Measurements from ENCODE around the gene TRPC1.
"Not testable (repeated sequence)": the region's sequence is repeated elsewhere in the genome, so short reads cannot be mapped to it uniquely, and the experiment has no call there.

TRPC1 gene

DNA sequence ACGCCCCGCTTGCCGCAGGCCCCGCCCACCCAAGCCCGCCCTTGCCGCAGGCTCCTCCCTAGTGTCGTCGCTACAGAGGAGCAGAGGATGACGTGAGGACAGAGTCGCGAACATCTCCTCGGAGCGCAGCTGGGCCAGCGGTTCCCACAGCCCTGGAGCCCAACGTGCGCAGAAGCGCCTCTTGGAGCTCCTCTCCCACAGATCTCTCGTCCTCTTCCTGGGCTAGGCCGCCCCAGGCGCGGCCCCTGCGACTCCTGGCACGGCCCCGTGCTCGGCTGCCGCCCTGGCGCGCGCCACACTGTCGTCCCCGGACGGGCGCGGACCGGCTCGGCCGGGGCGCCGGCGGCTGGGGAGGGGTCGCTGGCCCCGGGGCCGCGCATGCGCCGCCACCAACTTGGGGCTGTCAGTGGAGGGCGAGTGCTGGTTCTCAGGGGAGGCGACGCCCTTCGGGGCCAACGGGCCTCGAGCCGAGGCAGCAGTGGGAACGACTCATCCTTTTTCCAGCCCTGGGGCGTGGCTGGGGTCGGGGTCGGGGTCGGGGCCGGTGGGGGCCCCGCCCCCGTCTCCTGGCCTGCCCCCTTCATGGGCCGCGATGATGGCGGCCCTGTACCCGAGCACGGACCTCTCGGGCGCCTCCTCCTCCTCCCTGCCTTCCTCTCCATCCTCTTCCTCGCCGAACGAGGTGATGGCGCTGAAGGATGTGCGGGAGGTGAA lies at the start of gene TRPC1:
TRPC1 (plus strand) TSS at position 67 of the 714 bp plus-strand sequence; CDS start at position 593, 526 bp downstream.
- DNase-seq (ENCODE audit: low spot score), result peak; percentile 93

- DNase-seq (ENCODE audit: low spot score), result no peak
Measured at GRCh38 chr3:142676151-142676550, 47.7 kb upstream of the TRPC1 start.

- no peak for DNase-seq (ENCODE audit: low spot score)
Measured at GRCh38 chr3:142680710-142681109, 43.1 kb upstream of the TRPC1 start.

DNA sequence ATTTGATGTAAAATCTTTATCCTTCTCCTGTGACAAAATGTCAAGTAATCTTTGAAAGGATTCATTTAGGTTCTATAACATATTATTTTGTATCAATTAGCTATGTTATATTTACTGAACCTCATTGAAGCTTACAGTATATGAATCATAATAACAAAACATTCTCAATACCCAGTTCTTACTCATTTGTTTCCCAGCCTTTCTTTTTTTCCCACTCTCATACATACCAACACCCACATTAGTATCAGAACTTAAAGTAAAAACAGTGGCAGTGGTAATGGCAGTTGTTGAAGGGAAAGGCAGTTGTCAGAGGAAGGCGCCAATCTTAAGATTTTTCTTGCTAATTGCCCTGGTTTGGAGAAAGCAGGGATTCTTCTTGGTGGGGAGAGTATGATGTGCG lies 33.2 kb upstream of the TRPC1 start:
- DNase-seq (ENCODE audit: low spot score), result no peak

GRCh38 chr3:142691527-142691926 lies 32.3 kb upstream of the TRPC1 start:
- no peak for DNase-seq (ENCODE audit: low spot score)

GRCh38 chr3:142693136-142693853 lies 30.5 kb upstream of the TRPC1 start:
- DNase-seq (ENCODE audit: low spot score), result no peak

DNA sequence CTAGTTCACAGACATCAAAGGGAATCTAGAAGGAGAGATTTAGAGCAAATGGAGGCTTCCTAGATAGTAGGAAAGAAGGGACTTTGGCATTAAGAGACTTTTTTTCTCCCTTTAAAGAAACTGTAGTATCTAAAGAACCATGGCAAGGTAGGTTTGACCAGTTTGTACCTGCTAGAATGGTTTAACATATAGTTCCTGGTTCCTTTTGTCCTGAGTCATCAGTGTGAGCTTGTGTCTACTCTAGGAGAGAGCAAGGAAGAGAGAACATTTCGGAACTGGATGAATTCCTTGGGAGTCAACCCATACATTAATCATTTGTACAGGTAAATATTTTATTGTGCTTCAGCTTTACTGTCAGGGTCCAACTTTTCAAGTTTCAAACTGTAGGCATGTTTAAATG lies 29.6 kb upstream of the TRPC1 start:
- no peak for DNase-seq (ENCODE audit: low spot score)

- no peak for DNase-seq (ENCODE audit: low spot score)
Measured at GRCh38 chr3:142705198-142705597, 18.6 kb upstream of the TRPC1 start.

- no peak for DNase-seq (ENCODE audit: low spot score)
Measured at GRCh38 chr3:142706321-142707127, 17.3 kb upstream of the TRPC1 start.

- DNase-seq (ENCODE audit: low spot score), result no peak
Measured at GRCh38 chr3:142709207-142709606, 14.6 kb upstream of the TRPC1 start.

- not testable (repeated sequence) for DNase-seq (ENCODE audit: low spot score)
Measured at GRCh38 chr3:142714882-142715281, 9.0 kb upstream of the TRPC1 start.

DNA sequence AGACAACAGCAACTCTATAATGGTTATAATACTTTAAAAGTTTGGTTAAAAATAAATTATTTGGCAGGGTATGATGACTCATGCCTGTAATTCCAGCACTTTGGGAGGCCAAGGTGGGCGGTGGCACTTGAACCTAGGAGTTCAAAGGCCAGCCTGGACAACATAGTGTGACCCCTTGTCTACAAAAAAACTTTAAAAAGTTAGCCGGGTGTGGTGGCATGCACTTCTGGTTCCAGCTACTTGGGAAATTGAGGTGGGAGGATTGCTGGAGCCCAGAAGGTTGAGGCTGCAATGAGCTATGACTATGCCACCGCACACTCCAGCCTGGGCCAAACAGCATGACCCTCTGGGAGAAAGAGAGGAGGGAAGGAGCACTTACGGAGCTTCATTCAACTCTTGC lies 7.7 kb upstream of the TRPC1 start:
- DNase-seq (ENCODE audit: low spot score), result no peak

DNA sequence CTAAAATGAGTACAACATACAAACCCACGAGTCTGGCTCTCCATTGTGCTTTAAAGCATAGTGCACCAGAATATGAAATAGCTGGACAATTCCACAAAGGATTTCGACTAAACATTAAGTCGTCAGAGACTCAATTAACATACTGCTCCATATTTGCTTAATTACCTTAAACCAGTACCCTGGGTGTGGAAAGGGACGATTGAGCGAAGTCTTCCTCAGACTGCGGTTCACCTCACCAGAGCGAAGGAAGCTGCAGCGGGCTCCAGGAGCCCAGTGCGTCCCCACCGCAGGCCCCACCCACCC lies 218 bp upstream of the TRPC1 start:
- DNase-seq (ENCODE audit: low spot score), result no peak

GRCh38 chr3:142724682-142725356 lies 985 bp downstream of the TRPC1 start:
- DNase-seq (ENCODE audit: low spot score), result peak; percentile 43

DNA sequence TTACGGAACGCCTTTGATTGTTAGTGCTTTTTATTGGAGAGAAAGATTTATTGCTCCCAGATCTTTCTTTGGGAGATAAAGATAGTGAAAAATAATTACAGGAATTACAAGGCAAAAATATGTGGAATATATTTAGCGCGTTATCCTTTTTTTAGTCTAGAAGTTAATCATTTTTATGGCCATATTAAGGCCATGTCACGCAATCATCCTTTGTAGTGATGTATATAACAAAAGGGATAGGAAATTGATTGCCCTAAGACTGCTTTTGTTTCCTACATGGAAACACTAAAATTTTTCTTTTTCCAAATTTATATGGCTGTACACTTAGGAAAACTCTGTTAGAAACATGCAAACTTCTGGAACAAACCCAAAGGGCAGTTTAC lies 1.5 kb downstream of the TRPC1 start:
- DNase-seq (ENCODE audit: low spot score), result no peak

- no peak for DNase-seq (ENCODE audit: low spot score)
Measured at GRCh38 chr3:142726017-142726416, 2.2 kb downstream of the TRPC1 start.

- no peak for DNase-seq (ENCODE audit: low spot score)
Measured at GRCh38 chr3:142732066-142732465, 8.2 kb downstream of the TRPC1 start.

DNA sequence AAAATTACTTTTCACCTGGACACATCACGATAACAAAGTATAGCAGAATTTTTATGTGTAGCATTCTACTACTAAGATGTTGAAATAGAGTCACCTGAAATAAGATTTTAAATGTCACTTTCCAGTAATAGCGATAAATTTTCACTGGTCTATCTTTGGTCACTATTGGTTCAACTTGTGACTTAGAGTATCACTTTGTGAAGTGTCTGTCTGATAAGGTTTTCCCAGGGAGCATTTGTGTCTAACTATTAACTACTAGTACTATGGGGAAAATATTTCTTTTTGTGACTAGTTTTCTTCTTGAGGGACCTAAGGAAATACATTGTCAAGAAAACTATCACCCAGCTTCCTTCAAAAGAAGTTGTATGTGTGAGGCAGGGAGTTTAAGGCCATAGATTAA lies 11.0 kb downstream of the TRPC1 start:
- DNase-seq (ENCODE audit: low spot score), result no peak

DNA sequence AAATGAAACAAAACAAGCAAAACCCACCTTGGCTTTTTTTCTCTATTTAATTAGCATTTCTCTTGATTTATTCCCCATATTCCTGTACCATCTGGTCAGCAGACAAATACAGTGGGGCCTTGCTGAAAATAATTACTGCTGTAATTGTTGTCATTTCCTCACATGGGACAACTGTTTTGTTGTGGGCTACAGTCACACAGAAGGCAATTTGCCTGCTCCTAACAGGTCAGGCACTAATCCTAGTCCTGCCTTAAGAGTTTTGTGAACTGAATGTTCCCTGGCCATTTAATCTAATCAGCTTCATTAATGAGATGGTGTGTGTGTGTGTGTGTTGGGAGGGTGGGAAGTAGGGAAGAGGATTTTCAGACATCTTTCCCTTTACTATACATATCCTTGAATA lies 11.6 kb downstream of the TRPC1 start:
- no peak for DNase-seq (ENCODE audit: low spot score)

- DNase-seq (ENCODE audit: low spot score), result no peak
Measured at GRCh38 chr3:142738396-142738795, 14.6 kb downstream of the TRPC1 start.

- no peak for DNase-seq (ENCODE audit: low spot score)
Measured at GRCh38 chr3:142746646-142747045, 22.8 kb downstream of the TRPC1 start.

GRCh38 chr3:142750531-142750930 lies 26.7 kb downstream of the TRPC1 start:
- DNase-seq (ENCODE audit: low spot score), result not testable (repeated sequence)

All from Ammon's horn (tissue), 1 donor.